Activated CD8-positive, alpha-beta memory T cell treated with anti-CD3 and anti-CD28 coated beads, Interleukin-2, amount 10 ng/mL, durations not matched to agents 7 days and 5 days (primary cell): Measurements from ENCODE around the gene CTRL. TPM values are rescaled to one million over a fixed set of nuclear protein-coding genes. Genes with fewer than 3 reads are reported as not detected.
A peak's percentile ranks its signal among the peaks of the same experiment; 100 is the strongest.
"Not testable (repeated sequence)": the region's sequence is repeated elsewhere in the genome, so short reads cannot be mapped to it uniquely, and the experiment has no call there.

Experiments used
- ATAC-seq: fragments of 150-1000 bp; cut with Tn5 transposase; one replicate; pipeline ENCODE4 v1.10.0; 2021; ENCODE audit warnings: moderate library complexity
- CTCF ChIA-PET: fragments of 350-600 bp; sonication (Branson Sonifier 250); formaldehyde crosslinking; loops from one replicate; lab custom pipeline; 2021; ENCODE audit warnings: antibody characterized with exemption; lab: Charles Lee
- DNase-seq: peaks from one replicate; pipeline ENCODE4 v3.0.0-alpha.2; 2020
- H3K27ac Mint-ChIP-seq: one replicate; pipeline ENCODE4 v1.8.0; 2021; ENCODE audit warnings: mild to moderate bottlenecking, mixed read lengths
- H3K27me3 Mint-ChIP-seq: one replicate; pipeline ENCODE4 v1.8.0; 2021; ENCODE audit warnings: mixed read lengths
- H3K36me3 Mint-ChIP-seq: one replicate; pipeline ENCODE4 v1.8.0; 2021; ENCODE audit warnings: mild to moderate bottlenecking, mixed read lengths
- H3K4me1 Mint-ChIP-seq: one replicate; pipeline ENCODE4 v1.8.0; 2021; ENCODE audit warnings: mixed read lengths
- H3K4me3 Mint-ChIP-seq: one replicate; pipeline ENCODE4 v1.8.0; 2021; ENCODE audit warnings: mild to moderate bottlenecking, moderate library complexity, mixed read lengths
- H3K9me3 Mint-ChIP-seq: one replicate; pipeline ENCODE4 v1.8.0; 2022; ENCODE audit warnings: low read depth, mixed read lengths
- total RNA-seq, 2 experiments: library from RNA; stranded (reverse); gene quantifications; one replicate each; pipeline ENCODE4 v1.2.3, GENCODE V29; 2021

CTRL gene
- total RNA-seq, 2 experiments from 2014 or later, result 5.0 to 6.7 TPM

- H3K27ac Mint-ChIP-seq, result no peak overlapping the region
- no peak overlapping the region for H3K4me3 Mint-ChIP-seq
- H3K36me3 Mint-ChIP-seq, result peaks cover 10% of the 10 kb centered on the region
- peaks cover 27% of the 10 kb centered on the region for H3K4me1 Mint-ChIP-seq
- CTCF ChIA-PET, result interaction anchor here (1.7 to 5.2 kb wide), 2 partner anchors 60 to 136 kb away, joined by 3 to 28 read pairs; partner anchors contain the start of gene NRN1L
- no peaks in the 10 kb centered on the region for H3K9me3 Mint-ChIP-seq
- no peak for DNase-seq
- ATAC-seq, result no peak
- no peaks in the 10 kb centered on the region for H3K27me3 Mint-ChIP-seq
These were observed 11.6 kb upstream of the CTRL start for GRCh38 chr16:67943256-67943618.

DNA sequence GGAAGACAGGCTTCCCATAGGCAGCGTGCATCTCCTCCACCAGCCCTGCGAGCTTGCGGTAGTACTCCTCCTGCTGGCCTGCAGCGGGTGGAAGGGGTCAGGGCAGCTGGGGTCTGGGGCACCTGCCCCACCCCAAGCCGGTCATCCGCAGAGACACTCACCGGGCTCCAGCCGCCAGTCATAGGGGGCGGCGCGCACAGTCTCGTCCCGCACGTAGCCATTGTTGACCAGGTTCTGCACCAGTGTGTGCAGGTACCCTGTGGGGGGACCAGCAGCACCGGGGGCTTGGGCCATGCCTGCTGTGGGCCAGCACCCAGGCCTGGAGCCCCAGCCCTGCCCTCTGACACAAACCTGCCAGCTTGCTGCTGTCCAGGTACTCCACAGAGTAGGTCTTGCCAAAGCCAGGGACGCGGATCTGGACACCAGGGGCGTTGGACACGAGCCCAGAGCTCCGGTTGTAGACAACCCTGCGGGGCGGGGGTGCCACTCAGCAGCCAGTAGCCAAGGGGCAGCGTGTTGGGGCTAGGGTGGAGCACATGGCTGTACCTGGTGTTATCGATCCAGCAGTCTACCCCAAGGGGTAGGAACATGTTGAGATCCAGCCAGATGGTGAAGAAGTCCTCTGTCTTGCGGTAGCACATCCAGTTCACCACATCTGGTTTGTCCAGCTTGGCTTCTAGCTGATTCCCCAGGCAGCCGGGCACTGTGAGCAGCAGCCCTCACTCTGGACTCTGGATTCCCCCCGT, 11.0 kb upstream of the CTRL start:
- peaks cover 10% of the 10 kb centered on the region for H3K36me3 Mint-ChIP-seq
- no peaks in the 10 kb centered on the region for H3K27me3 Mint-ChIP-seq
- H3K4me3 Mint-ChIP-seq, result no peak overlapping the region
- no peaks in the 10 kb centered on the region for H3K9me3 Mint-ChIP-seq
- no peak overlapping the region for H3K27ac Mint-ChIP-seq
- CTCF ChIA-PET, result interaction anchor here (0.6 to 5.2 kb wide), 13 partner anchors 8 to 139 kb away, joined by 3 to 28 read pairs (median 4); partner anchors contain the start of gene NRN1L
- ATAC-seq (no peak), DNase-seq (no peak)
- peaks cover 27% of the 10 kb centered on the region for H3K4me1 Mint-ChIP-seq

GRCh38 chr16:67942200-67942509, 10.5 kb upstream of the CTRL start:
- DNase-seq (peak; percentile 59), ATAC-seq (peak; percentile 60)
- peaks cover 10% of the 10 kb centered on the region for H3K36me3 Mint-ChIP-seq
- H3K27me3 Mint-ChIP-seq, result no peaks in the 10 kb centered on the region
- no peak overlapping the region for H3K27ac Mint-ChIP-seq
- CTCF ChIA-PET, result interaction anchor here (0.6 to 5.2 kb wide), 15 partner anchors 9 to 462 kb away, joined by 3 to 28 read pairs (median 3); partner anchors contain the start of genes ATP6V0D1 and NRN1L
- peaks cover 30% of the 10 kb centered on the region for H3K4me1 Mint-ChIP-seq
- H3K4me3 Mint-ChIP-seq, result no peak overlapping the region
- no peaks in the 10 kb centered on the region for H3K9me3 Mint-ChIP-seq

- CTCF ChIA-PET, result interaction anchor here (0.6 to 5.2 kb wide), 18 partner anchors 14 to 461 kb away, joined by 3 to 28 read pairs (median 4); partner anchors contain the start of genes ATP6V0D1 and NRN1L
- H3K9me3 Mint-ChIP-seq, result no peaks in the 10 kb centered on the region
These were observed 10.0 kb upstream of the CTRL start for GRCh38 chr16:67941469-67942199.

DNA sequence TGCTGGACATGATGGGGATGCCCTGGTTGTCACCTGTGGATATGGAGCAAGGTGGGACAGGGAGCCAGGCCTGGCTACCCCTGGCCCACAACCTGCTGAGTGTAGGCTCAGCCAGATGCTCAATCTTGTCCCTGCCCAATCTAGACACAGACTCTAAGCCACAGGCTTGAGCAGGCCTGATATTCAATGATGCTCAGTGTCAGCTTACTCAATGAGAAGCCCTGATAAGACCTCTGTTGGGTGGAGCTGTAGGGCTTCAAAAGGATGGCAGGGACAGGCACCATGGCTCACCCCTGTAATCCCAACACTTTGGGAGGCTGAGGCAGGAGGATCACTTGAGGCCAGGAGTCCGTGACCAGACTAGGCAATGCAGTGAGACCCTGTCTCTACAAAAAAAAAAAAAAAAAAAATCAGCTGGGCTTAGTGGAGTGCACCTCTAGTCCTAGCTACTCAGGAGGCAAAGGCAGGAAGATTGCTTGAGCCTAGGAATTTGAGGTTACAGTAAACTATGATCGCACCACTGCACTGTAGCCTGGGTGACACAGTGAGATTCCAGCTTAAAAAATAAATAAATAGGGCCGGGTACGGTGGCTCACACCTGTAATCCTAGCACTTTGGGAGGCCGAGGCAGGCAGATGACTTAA, 8.9 kb upstream of the CTRL start:
- no peak for ATAC-seq
- H3K4me3 Mint-ChIP-seq, result no peak overlapping the region
- DNase-seq, result no peak

More at GRCh38 chr16:67941469-67942199, 10.0 kb upstream of the CTRL start:
- peak overlapping the region; percentile 56 for H3K27ac Mint-ChIP-seq
- peaks cover 34% of the 10 kb centered on the region for H3K4me1 Mint-ChIP-seq
- no peak for DNase-seq
- H3K27me3 Mint-ChIP-seq, result no peaks in the 10 kb centered on the region
- no peak overlapping the region for H3K4me3 Mint-ChIP-seq
- no peak for ATAC-seq
- H3K36me3 Mint-ChIP-seq, result peaks cover 11% of the 10 kb centered on the region

DNA sequence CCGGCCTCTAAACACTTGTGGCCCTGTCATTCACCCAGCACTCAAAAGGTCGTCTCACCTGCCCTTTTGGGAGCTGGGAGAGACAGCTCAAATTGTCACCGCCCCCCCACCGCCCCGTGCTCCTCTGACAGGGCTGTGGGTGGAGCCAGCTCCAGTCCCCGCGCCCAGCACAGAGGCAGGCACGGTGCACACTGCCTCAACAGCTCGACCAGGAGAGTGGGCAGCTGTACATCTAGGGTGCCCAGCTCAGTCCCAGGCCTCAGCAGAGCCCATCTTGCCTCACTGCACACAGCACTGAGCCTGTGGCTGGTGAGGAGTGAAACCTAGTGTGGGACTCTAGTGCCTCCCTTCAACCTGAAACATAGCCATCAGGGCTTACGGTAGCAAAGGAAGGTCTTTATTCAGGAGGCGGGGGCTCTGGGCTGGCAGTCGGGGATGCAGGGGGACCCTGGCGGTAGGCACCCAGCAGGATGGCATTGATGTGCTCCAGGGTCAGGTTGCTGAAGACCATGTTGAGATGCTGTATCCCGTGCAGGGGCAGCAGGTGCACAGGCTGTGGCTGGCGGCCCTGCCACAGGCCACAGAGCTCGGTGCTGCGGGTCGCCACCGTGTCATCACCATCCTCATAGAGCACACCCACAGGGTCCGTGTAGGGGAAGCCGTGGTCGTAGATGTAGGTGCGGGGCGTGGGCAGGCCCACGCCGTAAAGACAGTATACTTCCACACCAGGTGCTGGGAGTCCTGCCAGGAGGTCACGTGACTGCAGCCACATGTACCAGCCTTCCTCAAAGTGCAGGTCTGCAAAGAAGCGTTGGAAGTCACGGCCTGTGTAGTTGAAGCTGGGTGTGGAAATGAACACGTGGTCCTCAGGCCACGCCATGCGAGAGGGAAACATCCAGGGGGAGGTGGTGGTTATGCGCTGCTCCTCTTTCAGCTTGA, 8.1 kb upstream of the CTRL start:
- peaks cover 14% of the 10 kb centered on the region for H3K36me3 Mint-ChIP-seq
- CTCF ChIA-PET, result interaction anchor here (0.7 to 5.2 kb wide), 12 partner anchors 9 to 419 kb away, joined by 3 to 28 read pairs (median 4); partner anchors contain the start of gene NRN1L
- H3K4me3 Mint-ChIP-seq, result peak overlapping the region; percentile 13
- H3K9me3 Mint-ChIP-seq, result no peaks in the 10 kb centered on the region
- DNase-seq, result peak; percentile 62
- peak overlapping the region; percentile 69 for H3K27ac Mint-ChIP-seq
- no peaks in the 10 kb centered on the region for H3K27me3 Mint-ChIP-seq
- H3K4me1 Mint-ChIP-seq, result peaks cover 42% of the 10 kb centered on the region
- ATAC-seq, result no peak

More for the DNA sequence above, 8.9 kb upstream of the CTRL start:
- Mint-ChIP-seq H3K27ac (peak overlapping the region; percentile 69), H3K36me3 (peaks cover 11% of the 10 kb centered on the region), H3K27me3 (no peaks in the 10 kb centered on the region), H3K4me1 (peaks cover 34% of the 10 kb centered on the region), H3K9me3 (no peaks in the 10 kb centered on the region)
- CTCF ChIA-PET, result interaction anchor here (0.6 to 5.2 kb wide), 13 partner anchors 8 to 823 kb away, joined by 3 to 28 read pairs (median 5); partner anchors contain the start of gene NRN1L

DNA sequence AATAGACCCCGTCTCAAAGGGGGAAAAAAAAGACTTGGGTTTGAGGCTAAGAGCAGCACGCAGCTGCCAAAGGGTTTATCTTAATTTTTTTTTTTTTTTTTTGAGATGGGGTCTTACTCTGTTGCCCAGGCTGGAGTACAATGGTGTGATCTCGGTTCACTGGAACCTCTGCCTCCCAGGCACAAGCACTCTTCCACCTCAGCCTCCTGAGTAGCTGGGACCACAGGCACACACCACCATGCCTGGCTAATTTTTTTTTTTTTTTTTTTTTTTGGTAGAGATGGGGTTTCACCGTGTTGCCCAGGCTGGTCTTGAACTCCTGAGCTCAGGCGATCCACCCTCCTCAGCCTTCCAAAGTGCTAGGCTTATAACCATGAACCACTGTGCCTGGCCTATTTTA, 6.1 kb upstream of the CTRL start:
- CTCF ChIA-PET, result interaction anchor here (0.7 to 4.5 kb wide), 4 partner anchors 10 to 122 kb away, joined by 3 to 35 read pairs (median 14); partner anchors contain the start of gene NRN1L
- not testable (repeated sequence) for ATAC-seq, H3K9me3 Mint-ChIP-seq, H3K27me3 Mint-ChIP-seq, DNase-seq
- H3K4me3 Mint-ChIP-seq, result peak overlapping the region; percentile 99
- peaks cover 49% of the 10 kb centered on the region for H3K4me1 Mint-ChIP-seq
- H3K36me3 Mint-ChIP-seq, result peaks cover 27% of the 10 kb centered on the region
- peak overlapping the region; percentile 98 for H3K27ac Mint-ChIP-seq

DNA sequence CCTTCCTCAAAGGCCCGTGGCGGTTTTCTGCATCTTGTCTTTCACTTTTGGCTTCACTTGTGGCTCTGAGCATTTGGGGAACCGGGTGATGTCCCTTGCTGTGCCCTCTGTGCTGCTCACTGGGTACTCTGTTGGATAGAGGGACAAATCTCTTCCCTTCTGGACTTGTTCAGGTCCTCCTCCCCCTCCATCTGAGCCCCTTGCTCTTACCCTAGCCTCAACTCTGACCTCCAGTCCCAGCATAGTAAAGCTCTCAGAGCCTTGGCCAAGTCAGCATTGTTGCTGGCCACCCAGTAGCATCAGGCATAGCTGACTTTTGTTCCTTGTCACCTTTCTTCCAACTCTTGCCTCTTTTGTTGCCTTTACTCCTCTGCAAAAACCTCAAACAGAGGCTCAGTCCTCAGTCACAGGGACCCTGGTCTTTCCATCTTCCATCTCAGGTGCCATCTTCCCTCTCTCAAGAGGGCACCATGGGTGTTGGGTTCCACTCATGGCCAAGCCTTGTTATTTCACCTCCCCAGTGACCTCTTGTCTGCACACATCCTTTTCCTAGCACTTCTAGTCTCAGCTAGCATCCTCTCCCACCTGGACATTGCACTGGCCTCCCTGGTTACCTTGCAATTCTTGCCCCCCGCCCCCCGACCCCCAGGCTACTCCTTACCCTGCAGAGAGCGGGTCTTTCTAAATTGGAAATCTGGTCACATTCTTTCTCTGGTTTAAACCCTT, 5.4 kb upstream of the CTRL start:
- ATAC-seq (no peak), DNase-seq (peak; percentile 93)
- H3K4me1 Mint-ChIP-seq, result peaks cover 47% of the 10 kb centered on the region
- H3K27me3 Mint-ChIP-seq, result no peaks in the 10 kb centered on the region
- H3K27ac Mint-ChIP-seq, result peak overlapping the region; percentile 98
- CTCF ChIA-PET, result interaction anchor here (0.6 to 4.5 kb wide), 13 partner anchors 9 to 423 kb away, joined by 3 to 35 read pairs (median 5); partner anchors contain the start of genes C16orf86, ENKD1 and NRN1L
- H3K9me3 Mint-ChIP-seq, result no peaks in the 10 kb centered on the region
- H3K4me3 Mint-ChIP-seq, result peak overlapping the region; percentile 99
- H3K36me3 Mint-ChIP-seq, result peaks cover 25% of the 10 kb centered on the region

DNA sequence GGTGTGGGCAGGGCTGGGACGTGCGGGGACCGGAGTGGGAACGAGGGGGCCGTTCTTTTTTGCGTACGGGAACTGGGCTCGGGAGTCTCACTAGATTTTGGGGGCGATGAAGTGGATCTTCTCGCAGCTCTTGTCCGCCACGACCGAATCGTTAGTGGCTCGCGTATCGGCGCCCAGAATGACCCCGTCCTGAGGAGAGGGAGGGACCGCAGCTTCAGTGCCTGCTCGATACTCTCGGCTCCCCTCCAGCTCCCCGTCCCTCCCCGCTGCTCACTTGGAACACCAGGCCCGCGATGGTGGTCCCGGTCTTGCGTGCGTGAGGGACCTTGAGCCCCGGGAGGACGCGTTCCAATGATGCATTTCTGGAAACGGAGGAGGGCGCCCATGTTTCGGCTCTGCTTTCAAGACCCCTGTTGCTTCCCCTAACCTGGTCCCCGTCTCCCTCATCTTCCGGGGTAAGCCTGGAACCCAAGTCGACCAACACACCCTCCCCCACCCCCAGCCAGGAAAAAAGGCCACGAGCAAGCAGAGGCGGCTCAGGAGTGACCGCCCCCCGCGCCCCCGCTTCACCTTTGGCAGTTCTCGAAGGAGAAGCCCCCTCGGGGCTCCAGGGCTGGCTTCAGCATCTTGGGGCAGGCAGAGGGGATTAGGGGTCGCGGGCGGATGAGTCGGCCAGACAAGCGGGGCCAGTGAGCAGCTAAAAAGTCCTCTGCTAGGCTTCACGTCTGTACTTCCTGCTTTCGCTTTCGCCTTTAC, 4.6 kb upstream of the CTRL start, which contains the start of gene PSMB10:
Gene PSMB10 (minus strand): TSS at position 727 of the 756 bp plus-strand sequence. CDS start 101 bp downstream, at position 626.
- peak within 1 kb of the TSS; percentile 98 for H3K27ac Mint-ChIP-seq
- peaks cover 39% of the 10 kb centered on the region for H3K4me1 Mint-ChIP-seq
- no peaks in the 10 kb centered on the region for H3K9me3 Mint-ChIP-seq
- DNase-seq, result no peak
- H3K36me3 Mint-ChIP-seq, result peaks cover 25% of the 10 kb centered on the region
- ATAC-seq, result peak; percentile 66
- CTCF ChIA-PET, result interaction anchor here (0.6 to 4.5 kb wide), 28 partner anchors 8 to 422 kb away, joined by 3 to 35 read pairs (median 4); partner anchors contain the start of genes C16orf86, ENKD1, NRN1L and RANBP10
- peak within 1 kb of the TSS; percentile 99 for H3K4me3 Mint-ChIP-seq
- H3K27me3 Mint-ChIP-seq, result no peaks in the 10 kb centered on the region

DNA sequence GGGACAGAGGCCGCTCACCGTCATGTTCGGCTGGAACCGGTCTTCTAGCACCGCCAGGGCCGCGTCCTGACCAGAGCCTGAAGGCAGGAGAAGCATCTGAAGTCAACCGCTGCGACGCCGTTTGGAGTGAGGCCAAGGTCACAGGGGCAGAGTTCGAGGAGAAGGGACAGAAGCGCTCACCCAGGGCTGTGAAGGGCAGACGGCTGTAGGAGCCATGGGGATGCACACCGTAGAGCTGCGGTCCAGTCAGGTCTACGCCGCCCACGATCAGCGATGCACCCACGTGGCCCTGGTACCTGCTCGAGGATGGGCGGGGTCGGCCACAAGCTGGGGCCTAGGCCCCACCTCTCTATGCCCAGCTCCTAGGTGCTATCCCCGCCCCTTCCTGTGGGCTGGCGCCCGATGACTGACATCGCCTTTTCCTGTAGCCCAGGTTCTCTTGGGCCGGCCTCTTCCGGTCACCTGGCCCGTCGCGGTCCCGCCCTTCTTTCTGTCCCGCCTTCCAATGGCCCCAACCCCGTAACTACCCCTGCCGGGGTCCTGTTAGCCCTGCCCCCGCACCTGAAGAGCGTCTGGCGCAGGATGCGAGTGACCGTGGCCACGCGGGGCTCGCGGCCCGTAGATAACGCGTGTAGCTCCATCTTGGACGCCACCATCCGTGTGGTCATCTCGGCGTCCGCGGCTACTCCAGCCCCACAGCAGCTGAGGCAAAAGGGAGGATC, 3.9 kb upstream of the CTRL start:
- Mint-ChIP-seq H3K27me3 (no peaks in the 10 kb centered on the region), H3K27ac (peak overlapping the region; percentile 98), H3K36me3 (peaks cover 25% of the 10 kb centered on the region), H3K4me1 (peaks cover 37% of the 10 kb centered on the region), H3K9me3 (no peaks in the 10 kb centered on the region), H3K4me3 (peak overlapping the region; percentile 99)
- DNase-seq (peak; percentile 98), ATAC-seq (peak; percentile 88)
- CTCF ChIA-PET, result interaction anchor here (0.7 to 4.5 kb wide), 25 partner anchors 9 to 422 kb away, joined by 3 to 35 read pairs (median 4); partner anchors contain the start of genes C16orf86, CARMIL2, ENKD1 and NRN1L
